ENCODE data around the gene GRHPR.

- TF ChIP-seq EZH2 (IDR thresholded peaks at IDR 0.05) (no peak), FOXP2 (optimal IDR thresholded peaks at IDR 0.05; ENCODE audit: control extremely low read depth, extremely low read length, insufficient read depth) (no peak)
These were observed 15.0 kb upstream of the GRHPR start for GRCh38 chr9:37407468-37407867.

All from SK-N-MC (cell line).